Lower lobe of right lung (tissue), 2 donors: Measurements from ENCODE around the gene BMF. TPM values are rescaled to one million over a fixed set of nuclear protein-coding genes. Genes with fewer than 3 reads are reported as not detected.
A peak's percentile ranks its signal among the peaks of the same experiment; 100 is the strongest.

Experiments used
- ATAC-seq, 2 donors: fragments of 200-7000 bp; cut with Tn5 transposase; one replicate each; pipeline ENCODE4 v1.9.1; 2020 to 2022; ENCODE audit warnings: mild to moderate bottlenecking in 2 of 2, moderate library complexity in 2 of 2
- DNase-seq: peaks from one replicate; pipeline ENCODE4 v3.0.0-alpha.2; 2020
- H3K27ac ChIP-seq: fragments of 200-600 bp; one replicate; pipeline ENCODE4 v1.8.0; 2022
- H3K27me3 ChIP-seq: fragments of 200-600 bp; one replicate; pipeline ENCODE4 v1.8.0; 2022; ENCODE audit warnings: low read depth
- H3K36me3 ChIP-seq: fragments of 200-600 bp; one replicate; pipeline ENCODE4 v1.8.0; 2022; ENCODE audit warnings: mild to moderate bottlenecking
- H3K4me1 ChIP-seq: fragments of 200-600 bp; one replicate; pipeline ENCODE4 v1.8.0; 2022
- H3K4me3 ChIP-seq: fragments of 200-600 bp; one replicate; pipeline ENCODE4 v1.8.0; 2022; ENCODE audit warnings: mild to moderate bottlenecking
- H3K9me3 ChIP-seq: fragments of 200-600 bp; one replicate; pipeline ENCODE4 v1.8.0; 2022
- intact Hi-C: fragments of 100-400 bp; cut with DNase I; formaldehyde crosslinking; loops from one replicate; pipeline ENCODE4 v1.11.0; 2022
- total RNA-seq: library from RNA; stranded (reverse); fragmentation: NEBNext Ultra II Directional; extraction: Animal tissue kit (Norgen Biotek cat#: 25700); gene quantifications from one replicate; pipeline ENCODE4 v1.2.1, GENCODE V29; 2021
- TF ChIP-seq, protein P1 (sequence below): fragments of 200-600 bp; IDR thresholded peaks from one replicate; pipeline ENCODE4 v1.8.0; 2022; ENCODE audit warnings: antibody characterized with exemption, mild to moderate bottlenecking
- donor health status: DM: no; HTN: yes; CAD: no; lungs with severe emphysema.

Gene BMF
- total RNA-seq, 1 donor from 2014 or later: 17.2 TPM

DNA sequence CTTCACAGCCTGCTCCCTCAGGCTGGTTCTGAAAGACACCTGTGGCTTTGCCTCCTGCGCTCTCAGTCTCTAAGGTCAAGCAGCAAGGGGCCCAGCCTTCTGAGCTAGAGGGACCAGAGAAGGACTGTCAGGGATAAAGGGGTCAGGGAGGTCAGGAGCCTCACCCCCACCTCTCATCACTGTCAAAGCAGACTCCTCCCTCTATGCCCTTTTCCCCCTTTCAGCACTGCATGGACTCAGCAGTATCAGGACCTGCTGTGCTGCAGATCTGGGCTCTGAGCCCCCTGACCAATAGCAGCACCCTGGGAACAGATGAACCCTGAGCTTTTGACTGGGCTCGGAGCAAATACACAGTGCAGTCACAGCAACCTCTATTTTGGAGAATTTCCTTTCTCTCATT, 3.2 kb upstream of the BMF start:
- Histone ChIP-seq H3K27me3 (peaks cover 4% of the 10 kb centered on the region), H3K9me3 (no peaks in the 10 kb centered on the region), H3K4me3 (no peak overlapping the region), H3K27ac (no peak overlapping the region), H3K4me1 (peaks cover 21% of the 10 kb centered on the region), H3K36me3 (no peaks in the 10 kb centered on the region)
- intact Hi-C loops: no loop called here
- no peak for DNase-seq
- TF ChIP-seq, protein P1, sequence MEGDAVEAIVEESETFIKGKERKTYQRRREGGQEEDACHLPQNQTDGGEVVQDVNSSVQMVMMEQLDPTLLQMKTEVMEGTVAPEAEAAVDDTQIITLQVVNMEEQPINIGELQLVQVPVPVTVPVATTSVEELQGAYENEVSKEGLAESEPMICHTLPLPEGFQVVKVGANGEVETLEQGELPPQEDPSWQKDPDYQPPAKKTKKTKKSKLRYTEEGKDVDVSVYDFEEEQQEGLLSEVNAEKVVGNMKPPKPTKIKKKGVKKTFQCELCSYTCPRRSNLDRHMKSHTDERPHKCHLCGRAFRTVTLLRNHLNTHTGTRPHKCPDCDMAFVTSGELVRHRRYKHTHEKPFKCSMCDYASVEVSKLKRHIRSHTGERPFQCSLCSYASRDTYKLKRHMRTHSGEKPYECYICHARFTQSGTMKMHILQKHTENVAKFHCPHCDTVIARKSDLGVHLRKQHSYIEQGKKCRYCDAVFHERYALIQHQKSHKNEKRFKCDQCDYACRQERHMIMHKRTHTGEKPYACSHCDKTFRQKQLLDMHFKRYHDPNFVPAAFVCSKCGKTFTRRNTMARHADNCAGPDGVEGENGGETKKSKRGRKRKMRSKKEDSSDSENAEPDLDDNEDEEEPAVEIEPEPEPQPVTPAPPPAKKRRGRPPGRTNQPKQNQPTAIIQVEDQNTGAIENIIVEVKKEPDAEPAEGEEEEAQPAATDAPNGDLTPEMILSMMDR: no peak
- no peak for ATAC-seq

DNA sequence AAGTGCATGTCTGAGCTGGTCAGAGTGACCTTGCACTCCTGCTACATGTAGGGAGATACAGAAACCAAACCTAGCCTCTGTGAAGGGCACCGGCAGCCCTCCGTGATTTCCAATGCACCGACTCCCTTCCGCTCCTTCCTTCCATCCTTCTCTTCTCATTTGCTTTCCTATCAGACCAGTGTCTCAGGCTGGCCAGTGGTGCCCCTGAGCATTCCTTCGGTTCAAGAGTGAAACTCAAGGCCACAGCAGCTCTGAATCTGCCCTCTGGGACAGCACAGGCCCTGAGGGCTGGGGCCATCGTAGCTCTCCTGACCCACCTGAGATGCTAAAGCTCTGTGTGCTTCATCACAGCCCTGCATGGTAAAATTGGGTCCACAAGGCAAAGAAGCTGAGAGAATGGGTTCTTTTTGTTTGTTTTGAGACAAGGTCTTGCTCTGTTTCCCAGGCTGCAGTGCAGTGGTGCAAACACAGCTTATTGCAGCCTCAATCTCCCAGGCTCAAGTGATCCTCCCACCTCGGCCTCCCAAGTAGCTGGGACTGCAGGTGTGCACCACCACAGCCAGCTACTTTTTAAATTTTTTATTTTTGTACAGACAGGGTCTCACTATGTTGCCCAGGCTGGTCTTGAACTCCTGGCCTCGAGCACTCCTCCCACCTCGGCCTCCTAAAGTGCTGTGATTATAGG, 2.3 kb upstream of the BMF start:
- no peak overlapping the region for H3K4me3 ChIP-seq

DNA sequence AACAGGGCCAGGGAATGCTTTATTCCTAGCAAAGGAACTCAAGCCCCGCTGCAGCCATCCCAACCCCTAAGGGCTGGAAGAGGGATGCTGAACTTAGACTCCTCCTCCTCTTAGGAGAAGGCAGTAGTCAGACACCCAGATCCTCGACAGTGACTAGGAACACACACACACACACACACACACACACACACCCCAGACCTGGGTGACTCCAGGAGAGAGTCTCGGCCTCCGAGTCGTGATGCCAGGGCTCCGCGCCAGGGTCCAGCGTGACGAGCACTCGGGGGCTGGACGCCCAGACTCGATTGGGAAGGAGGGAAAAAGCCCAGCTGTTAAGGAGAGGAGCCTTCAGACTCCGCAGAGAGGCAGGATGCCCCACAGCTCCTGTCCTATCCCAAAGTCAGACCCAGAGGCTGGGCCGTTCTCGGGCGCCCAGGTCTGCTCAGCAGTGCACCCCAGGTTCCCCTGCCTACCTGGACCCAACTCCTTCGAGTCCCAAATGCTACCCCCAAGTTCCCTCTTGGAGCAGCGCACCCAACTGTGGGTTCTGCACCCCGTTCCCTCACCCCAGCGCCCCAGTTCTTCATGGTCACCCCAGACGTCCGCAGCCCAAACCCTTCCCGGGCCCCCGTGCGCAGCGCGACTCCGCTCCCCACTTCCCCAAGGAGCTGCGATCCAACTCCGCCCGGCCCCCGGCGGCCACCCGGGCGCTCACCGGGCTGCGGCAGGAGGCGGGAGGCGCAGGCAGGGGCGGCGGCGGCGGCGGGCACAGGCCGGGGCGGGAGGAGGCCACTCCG, 421 bp downstream of the BMF start:
- no peaks in the 10 kb centered on the region for H3K36me3 ChIP-seq
- peak overlapping the region; percentile 84 for H3K4me3 ChIP-seq
- peaks cover 4% of the 10 kb centered on the region for H3K27me3 ChIP-seq
- TF ChIP-seq, protein P1: no peak
- H3K9me3 ChIP-seq: no peaks in the 10 kb centered on the region
- ATAC-seq: peak; percentile 0 to 1
- H3K4me1 ChIP-seq: peaks cover 50% of the 10 kb centered on the region
- intact Hi-C loops: loop anchor here (10.0 kb wide), 1 partner anchor 63 kb away; no protein-coding TSS in a partner anchor
- peak overlapping the region; percentile 90 for H3K27ac ChIP-seq
- peak; percentile 62 for DNase-seq

More for the DNA sequence above, 2.3 kb upstream of the BMF start:
- intact Hi-C loops: no loop called here
- ATAC-seq (no peak), DNase-seq (no peak)
- no peak overlapping the region for H3K27ac ChIP-seq
- H3K9me3 ChIP-seq: no peaks in the 10 kb centered on the region
- peaks cover 4% of the 10 kb centered on the region for H3K27me3 ChIP-seq
- H3K4me1 ChIP-seq: peaks cover 28% of the 10 kb centered on the region
- H3K36me3 ChIP-seq: no peaks in the 10 kb centered on the region
- TF ChIP-seq, protein P1: no peak

GRCh38 chr15:40106203-40107161, 2.2 kb downstream of the BMF start:
- peak overlapping the region; percentile 81 for H3K27ac ChIP-seq

More at GRCh38 chr15:40106203-40107161, 2.2 kb downstream of the BMF start:
- Histone ChIP-seq H3K27me3 (no peaks in the 10 kb centered on the region), H3K9me3 (no peaks in the 10 kb centered on the region), H3K4me3 (peak overlapping the region; percentile 30), H3K36me3 (no peaks in the 10 kb centered on the region), H3K4me1 (peaks cover 68% of the 10 kb centered on the region)
- intact Hi-C loops: loop anchor here (10.0 kb wide), 1 partner anchor 62 kb away; no protein-coding TSS in a partner anchor
- ATAC-seq (peak; percentile 63), DNase-seq (peak; percentile 85)
- TF ChIP-seq, protein P1: no peak
